Measurements from ENCODE around the gene TANC1.

DNA sequence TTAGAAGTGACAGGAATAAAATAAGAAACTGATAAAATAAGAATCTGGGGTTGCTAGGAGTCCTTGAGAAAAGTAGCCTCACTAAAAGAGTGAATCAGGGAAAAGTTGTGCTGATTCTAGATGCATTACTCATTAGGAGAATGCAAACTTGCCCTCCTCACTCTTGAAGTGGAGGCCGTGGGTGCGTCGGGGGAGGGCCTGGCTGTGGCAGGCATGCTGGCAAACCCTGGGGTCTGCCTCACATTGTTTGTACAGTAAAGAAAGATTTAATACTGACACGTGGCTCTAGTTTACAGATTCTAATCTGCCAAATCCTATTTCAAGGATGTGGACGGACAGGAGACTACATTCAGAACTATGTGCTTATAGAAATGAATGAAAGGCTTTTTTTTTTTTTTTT, 41.9 kb downstream of the TANC1 start:
- TF ChIP-seq, protein P1, sequence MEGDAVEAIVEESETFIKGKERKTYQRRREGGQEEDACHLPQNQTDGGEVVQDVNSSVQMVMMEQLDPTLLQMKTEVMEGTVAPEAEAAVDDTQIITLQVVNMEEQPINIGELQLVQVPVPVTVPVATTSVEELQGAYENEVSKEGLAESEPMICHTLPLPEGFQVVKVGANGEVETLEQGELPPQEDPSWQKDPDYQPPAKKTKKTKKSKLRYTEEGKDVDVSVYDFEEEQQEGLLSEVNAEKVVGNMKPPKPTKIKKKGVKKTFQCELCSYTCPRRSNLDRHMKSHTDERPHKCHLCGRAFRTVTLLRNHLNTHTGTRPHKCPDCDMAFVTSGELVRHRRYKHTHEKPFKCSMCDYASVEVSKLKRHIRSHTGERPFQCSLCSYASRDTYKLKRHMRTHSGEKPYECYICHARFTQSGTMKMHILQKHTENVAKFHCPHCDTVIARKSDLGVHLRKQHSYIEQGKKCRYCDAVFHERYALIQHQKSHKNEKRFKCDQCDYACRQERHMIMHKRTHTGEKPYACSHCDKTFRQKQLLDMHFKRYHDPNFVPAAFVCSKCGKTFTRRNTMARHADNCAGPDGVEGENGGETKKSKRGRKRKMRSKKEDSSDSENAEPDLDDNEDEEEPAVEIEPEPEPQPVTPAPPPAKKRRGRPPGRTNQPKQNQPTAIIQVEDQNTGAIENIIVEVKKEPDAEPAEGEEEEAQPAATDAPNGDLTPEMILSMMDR (IDR thresholded peaks at IDR 0.05): no peak
- TF ChIP-seq POLR2A (IDR thresholded peaks at IDR 0.05) (no peak), EP300 (IDR thresholded peaks at IDR 0.05) (no peak)

Data from sigmoid colon (tissue), 4 donors.